HL-60/S4 treated with phorbol 12-myristate 13-acetate at 8.2 ng/mL for 4 days and 3 days (cell line): ENCODE measurements around the gene ZWILCH.

ENCODE experiments used
- in situ Hi-C: fragments of 300-500 bp; cut with MboI; formaldehyde crosslinking; loops from 2 replicates; pipeline ENCODE4 v1.15.0; 2022; ENCODE audit warnings: low sequenced_read_pairs

ZWILCH gene

DNA sequence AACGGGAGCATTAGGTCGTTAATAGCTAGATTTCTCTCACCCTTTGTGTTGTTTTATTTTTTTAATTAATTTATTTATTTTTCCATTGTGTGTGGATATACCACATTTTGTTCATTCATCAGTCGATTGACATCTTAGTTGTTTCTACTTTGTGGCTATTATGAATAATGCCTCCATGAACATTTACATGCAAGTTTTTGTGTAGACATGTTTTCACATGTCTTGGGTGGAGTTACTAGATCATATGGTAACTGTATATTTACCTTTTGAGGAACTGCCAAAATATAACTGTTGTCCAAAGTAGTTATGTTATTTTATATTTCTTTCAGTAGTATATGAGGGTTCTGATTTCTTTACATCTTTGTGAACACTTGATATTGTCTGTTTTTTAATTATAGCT is 18.8 kb downstream of the ZWILCH start:
- in situ Hi-C loops = no loop called here

DNA sequence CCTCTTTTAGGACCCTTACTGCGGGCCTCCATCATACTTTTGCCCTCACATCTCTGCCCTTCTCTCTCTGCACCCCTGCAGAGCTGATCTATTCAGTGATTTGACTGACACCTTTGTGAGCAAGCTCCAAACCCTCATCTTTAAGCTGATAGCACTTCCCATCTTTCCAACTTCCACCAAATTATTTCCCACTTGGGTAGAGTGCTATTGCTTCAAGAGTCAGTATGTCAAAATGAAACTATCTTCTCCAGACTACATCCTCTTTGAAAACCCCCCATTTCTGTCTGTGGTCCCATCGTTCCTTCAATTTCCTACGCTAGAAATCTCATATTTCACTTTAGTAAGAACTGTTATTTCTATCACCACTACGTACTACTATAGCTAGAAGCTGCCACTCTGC is 19.7 kb downstream of the ZWILCH start:
- in situ Hi-C loops = no loop called here

GRCh38 chr15:66535056-66535455 is 29.9 kb downstream of the ZWILCH start:
- in situ Hi-C loops = no loop called here

DNA sequence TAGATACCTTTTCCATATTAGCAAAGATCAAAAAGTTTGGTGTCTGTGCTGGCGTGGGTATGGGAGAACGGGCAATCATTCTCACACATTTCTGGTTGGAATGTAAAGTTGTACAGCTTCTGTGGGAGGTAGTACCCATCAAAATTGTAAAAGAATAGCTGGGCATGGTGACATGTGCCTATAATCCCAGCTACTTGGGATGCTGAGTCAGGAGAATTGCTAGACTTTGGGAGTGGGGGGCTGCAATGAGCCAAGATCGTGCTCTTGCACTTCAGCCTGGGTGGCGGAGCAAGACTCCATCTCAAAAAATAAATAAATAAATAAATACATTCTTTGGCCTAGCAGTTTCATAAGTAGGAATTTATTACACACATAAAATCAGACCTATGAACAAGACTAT is 37.8 kb downstream of the ZWILCH start:
- in situ Hi-C loops = no loop called here

DNA sequence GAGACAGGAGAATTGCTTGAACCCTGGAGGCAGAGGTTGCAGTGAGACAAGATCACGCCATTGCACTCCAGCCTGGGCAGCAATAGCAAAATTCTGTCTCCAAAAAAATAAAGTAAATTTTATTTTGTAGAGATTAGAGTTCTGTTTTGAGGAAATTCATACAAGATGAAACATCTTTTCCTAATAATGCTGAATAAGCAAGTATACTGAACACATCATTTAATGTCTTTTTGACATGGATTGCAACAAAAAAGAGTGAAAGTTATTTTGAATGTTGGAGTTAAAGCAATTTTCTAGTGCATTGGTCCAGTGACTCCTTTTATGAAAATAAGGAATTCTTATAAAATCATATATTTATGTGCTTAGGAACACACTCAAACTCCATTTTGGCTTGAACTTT is 40.1 kb downstream of the ZWILCH start:
- in situ Hi-C loops = no loop called here

GRCh38 chr15:66555685-66556084 is 50.6 kb downstream of the ZWILCH start:
- in situ Hi-C loops = no loop called here

DNA sequence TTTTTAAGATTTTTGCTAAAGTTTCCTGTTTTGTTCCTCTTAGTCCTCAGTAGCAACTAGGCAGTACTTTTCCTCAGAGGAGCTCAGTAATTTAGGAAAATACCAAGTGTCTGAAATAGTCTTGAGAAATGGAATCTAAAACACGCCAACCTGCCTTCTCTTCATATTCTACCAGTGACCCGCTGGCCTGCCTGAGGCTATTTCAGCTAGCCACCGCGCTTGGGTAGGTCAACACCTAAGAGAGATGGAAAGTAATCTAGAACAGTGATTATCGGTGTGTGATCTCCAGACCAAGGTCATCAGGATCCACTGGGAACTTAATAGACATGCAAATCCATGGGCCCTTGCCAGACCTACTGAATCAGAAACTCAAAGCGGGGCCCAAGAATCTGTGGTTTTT is 53.1 kb downstream of the ZWILCH start:
- in situ Hi-C loops = no loop called here

- in situ Hi-C loops = no loop called here
Measured at GRCh38 chr15:66560856-66561525, 55.9 kb downstream of the ZWILCH start.

DNA sequence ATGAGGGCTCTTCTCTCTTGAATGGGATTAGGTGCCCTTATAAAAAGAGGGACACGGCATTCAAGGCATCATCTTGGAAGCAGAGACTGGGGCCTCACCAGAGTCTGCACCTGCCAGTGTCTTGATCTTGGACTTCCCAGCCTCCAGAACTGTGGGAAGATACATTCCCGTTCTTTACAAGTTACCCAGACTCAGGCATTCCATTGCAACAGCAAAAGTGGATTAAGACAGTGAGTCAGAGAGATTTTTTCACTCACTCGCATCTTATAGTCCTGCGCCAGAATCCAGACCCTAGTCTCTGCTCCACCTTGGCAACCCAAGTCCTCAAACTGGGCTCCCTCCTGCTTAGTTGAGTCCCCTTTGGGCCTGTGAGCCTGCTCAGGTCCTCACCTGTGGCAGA is 58.0 kb downstream of the ZWILCH start:
- in situ Hi-C loops = no loop called here

GRCh38 chr15:66563566-66564110 is 58.5 kb downstream of the ZWILCH start:
- in situ Hi-C loops = no loop called here

GRCh38 chr15:66564136-66565041 is 59.3 kb downstream of the ZWILCH start:
- in situ Hi-C loops = no loop called here

- in situ Hi-C loops = no loop called here
Measured at GRCh38 chr15:66565141-66565641, 60.1 kb downstream of the ZWILCH start.

DNA sequence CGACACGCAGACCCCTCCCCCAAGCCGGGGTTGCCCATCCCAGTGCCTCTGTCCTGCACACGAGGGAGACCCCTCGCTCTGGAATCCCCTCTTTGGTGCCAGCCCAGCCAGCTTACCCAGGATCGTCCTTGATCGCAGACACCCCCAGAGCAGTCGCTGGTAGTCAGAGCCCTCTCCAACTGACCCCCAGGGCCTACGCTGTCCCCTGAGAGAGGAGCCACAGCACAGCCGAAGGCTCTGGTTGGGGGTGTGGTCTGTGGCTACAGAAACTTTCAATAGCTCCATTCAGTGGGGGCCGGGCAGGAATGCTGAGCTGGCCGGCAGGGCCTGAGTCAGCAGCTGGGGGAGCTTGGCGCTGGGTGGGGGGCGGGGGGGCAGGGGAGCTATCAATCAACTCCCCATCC is 60.6 kb downstream of the ZWILCH start, which contains the start of gene LCTL:
TSS of gene LCTL (minus strand) at position 258 of the 404 bp plus-strand sequence. CDS start 633 bp downstream, outside the sequence.
- in situ Hi-C loops = no loop called here

DNA sequence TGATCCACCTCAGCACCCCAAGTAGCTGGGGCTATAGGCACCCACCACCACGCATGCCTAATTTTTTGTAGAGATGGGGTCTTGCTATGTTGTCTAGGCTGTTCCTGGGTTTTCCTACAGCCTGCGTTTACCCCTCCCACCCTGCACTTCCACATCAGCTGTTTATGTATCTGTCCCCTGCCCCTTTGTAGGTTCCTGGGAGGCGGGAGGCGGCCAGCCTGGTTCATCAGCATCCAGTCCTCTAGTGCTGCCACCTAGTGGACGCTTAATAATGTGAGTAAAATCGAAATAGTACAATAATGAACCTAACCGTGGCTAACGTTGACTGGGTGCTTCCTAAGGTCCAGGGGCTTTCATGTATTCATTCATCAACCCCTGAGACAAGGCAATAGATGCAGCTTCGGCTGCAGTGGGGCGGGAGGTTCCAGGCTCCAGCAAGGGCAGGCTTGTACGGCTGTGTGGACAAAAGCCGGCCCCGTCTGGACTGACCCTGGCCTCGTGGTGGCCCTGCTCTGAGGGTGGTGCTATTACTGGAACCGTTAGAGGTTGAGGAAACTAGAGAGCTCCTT is 61.9 kb downstream of the ZWILCH start:
- in situ Hi-C loops = no loop called here

DNA sequence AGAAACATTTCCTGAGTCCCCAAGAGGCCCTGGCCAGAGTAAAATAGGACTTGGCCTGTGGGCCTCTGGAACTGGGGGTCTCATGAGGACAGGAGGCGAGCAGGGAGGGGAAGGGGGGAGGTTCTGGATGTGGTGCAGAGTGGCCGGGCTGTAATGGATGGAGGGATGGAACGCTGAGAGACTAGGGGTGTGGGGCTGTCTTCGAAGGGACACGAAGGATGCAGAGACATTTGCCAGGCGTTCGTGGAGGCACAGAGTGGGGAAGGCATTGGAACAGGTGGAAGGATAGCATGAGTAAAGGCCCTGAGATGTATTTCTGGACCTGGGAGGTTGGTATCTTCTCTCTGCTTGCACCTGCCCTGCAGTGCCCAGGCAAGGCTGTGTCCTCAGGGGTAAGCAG is 62.8 kb downstream of the ZWILCH start:
- in situ Hi-C loops = no loop called here

GRCh38 chr15:66569461-66570137 is 64.5 kb downstream of the ZWILCH start:
- in situ Hi-C loops = no loop called here

- in situ Hi-C loops = no loop called here
Measured at GRCh38 chr15:66570327-66570726, 65.2 kb downstream of the ZWILCH start.

DNA sequence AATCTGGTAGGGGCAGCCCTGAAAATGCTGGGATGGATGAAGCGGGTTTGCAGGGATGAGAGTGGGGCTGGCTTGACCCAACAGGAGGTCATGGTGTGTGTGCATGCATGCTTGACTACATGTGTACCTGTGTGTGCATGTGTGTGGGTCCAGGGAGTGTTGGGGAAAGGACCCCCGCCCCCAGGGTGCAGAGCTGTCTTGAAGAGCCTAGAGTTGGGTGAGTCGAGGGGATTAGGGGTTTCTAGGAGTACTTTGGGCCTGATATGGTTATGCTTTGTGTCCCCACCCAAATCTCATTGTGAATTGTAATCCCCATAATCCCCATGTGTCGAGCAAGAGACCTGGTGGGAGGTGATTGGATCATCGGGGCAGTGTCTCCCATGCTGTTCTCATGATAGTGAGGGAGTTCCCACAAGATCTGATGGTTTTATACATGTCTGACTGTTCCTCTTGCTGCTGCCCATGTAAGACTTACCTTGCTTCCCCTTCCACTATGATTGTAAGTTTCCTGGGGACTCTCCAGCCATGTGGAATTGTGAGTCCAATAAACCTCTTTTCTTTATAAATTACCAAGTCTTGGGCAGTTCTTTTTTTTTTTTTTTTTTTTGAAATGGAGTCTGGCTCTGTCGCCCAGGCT is 65.8 kb downstream of the ZWILCH start:
- in situ Hi-C loops = no loop called here

- in situ Hi-C loops = no loop called here
Measured at GRCh38 chr15:66572146-66572545, 67.0 kb downstream of the ZWILCH start.

- in situ Hi-C loops = no loop called here
Measured at GRCh38 chr15:66573348-66573718, 68.2 kb downstream of the ZWILCH start.
